Measurements from ENCODE around the gene KCNIP1. TPM values are rescaled to one million over a fixed set of nuclear protein-coding genes. Genes with fewer than 3 reads are reported as not detected.

Gene KCNIP1
- total RNA-seq, 4 donors from 2014 or later: 0.94 to 1.6 (median 1.1) TPM; not detected in 1

GRCh38 chr5:170484847-170485615 is 18.8 kb upstream of the KCNIP1 start:
- no peaks in the 10 kb centered on the region for H3K4me1 ChIP-seq
- H3K27me3 ChIP-seq: no peaks in the 10 kb centered on the region
- WGBS, 2 donors (ENCODE audit: low coverage in 1 of 2): no CpG with 5 or more reads among the region's 12 CpGs
- H3K27ac ChIP-seq: no peak overlapping the region
- H3K36me3 ChIP-seq: no peaks in the 10 kb centered on the region
- no peak for ATAC-seq
- H3K4me3 ChIP-seq: no peak overlapping the region
- TF ChIP-seq CTCF (IDR thresholded peaks at IDR 0.05) (no peak), EP300 (IDR thresholded peaks at IDR 0.05) (no peak), POLR2AphosphoS5 (IDR thresholded peaks at IDR 0.05) (no peak), POLR2A (IDR thresholded peaks at IDR 0.05) (no peak)
- no peaks in the 10 kb centered on the region for H3K9me3 ChIP-seq

DNA sequence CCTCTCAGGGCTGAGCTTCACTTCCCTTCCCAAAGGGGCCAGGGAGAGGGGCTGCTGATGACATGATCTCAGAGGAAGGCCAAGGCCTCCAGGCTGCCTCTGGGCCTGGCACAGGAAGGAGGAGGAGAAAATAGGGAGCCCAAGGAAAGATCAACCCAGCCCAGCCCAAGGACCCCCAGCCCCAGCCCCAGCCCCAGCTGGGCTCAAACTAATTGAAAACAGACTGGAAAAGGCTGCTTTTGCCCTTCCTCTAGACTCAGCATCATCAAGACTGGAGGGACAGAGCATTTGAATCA is 18.3 kb upstream of the KCNIP1 start:
- no peak overlapping the region for H3K27ac ChIP-seq
- no peaks in the 10 kb centered on the region for H3K4me1 ChIP-seq
- ATAC-seq: no peak
- H3K9me3 ChIP-seq: no peaks in the 10 kb centered on the region
- H3K36me3 ChIP-seq: no peaks in the 10 kb centered on the region
- TF ChIP-seq EP300 (IDR thresholded peaks at IDR 0.05): no peak
- no peak for TF ChIP-seq CTCF (IDR thresholded peaks at IDR 0.05)
- TF ChIP-seq POLR2AphosphoS5 (IDR thresholded peaks at IDR 0.05): no peak
- no peak for TF ChIP-seq POLR2A (IDR thresholded peaks at IDR 0.05)
- no peak overlapping the region for H3K4me3 ChIP-seq
- H3K27me3 ChIP-seq: no peaks in the 10 kb centered on the region

DNA sequence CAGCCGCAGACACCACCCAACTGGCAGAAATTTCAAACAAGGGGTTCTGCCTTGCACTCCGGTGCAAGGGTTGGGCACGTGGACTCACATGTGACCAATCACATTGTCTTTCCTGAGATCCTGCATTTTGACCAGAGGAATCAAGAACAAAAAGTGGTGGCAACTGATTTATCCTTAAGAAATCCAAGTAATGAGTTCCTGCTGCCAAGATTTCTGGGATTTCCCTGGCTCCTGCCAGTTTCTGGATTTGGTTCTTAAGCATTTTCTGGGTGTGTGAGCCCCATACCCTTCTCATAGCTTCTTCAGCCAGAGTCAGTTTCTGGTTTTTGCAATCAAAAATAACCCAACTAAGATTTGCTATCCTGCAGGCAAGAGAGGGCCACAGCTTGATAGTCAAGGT is 17.4 kb upstream of the KCNIP1 start:
- Histone ChIP-seq H3K27me3 (no peaks in the 10 kb centered on the region), H3K27ac (no peak overlapping the region), H3K36me3 (no peaks in the 10 kb centered on the region), H3K4me3 (no peak overlapping the region), H3K4me1 (peaks cover 0 to 4% (median 3%) of the 10 kb centered on the region in 3 donors), H3K9me3 (no peaks in the 10 kb centered on the region)
- whole genome bisulfite sequencing, 2 donors (ENCODE audit: low coverage in 1 of 2): 83 to 100% methylated on average over 2 to 3 of the region's 3 CpGs
- TF ChIP-seq EP300 (IDR thresholded peaks at IDR 0.05) (no peak), POLR2AphosphoS5 (IDR thresholded peaks at IDR 0.05) (no peak), POLR2A (IDR thresholded peaks at IDR 0.05) (no peak), CTCF (IDR thresholded peaks at IDR 0.05) (no peak)
- ATAC-seq: no peak

DNA sequence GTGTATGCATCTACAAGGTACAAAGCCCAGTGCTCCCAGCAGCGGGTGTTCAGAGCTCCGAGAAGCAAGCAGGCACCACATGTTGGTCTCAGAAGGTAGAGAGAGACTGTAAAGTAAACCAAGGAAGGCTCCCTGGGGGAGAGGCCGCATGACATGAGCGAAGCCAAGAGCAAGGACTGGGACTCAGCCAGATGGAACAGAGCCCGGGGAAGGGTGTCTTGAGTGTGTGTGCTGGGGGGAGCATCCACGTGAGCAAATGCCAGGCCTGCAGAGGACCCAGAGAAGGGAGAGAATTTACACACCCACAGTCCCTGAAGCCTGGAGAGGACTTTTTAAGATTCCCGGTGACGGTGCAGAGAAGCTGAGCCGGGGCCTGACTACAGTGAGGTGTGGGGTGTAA is 15.2 kb upstream of the KCNIP1 start:
- Histone ChIP-seq H3K4me3 (no peak overlapping the region), H3K27ac (no peak overlapping the region), H3K36me3 (no peaks in the 10 kb centered on the region), H3K4me1 (peaks cover 0 to 12% (median 12%) of the 10 kb centered on the region in 3 donors), H3K9me3 (no peaks in the 10 kb centered on the region), H3K27me3 (no peaks in the 10 kb centered on the region)
- no peak for TF ChIP-seq CTCF (IDR thresholded peaks at IDR 0.05)
- TF ChIP-seq POLR2A (IDR thresholded peaks at IDR 0.05): no peak
- TF ChIP-seq EP300 (IDR thresholded peaks at IDR 0.05): no peak
- no peak for TF ChIP-seq POLR2AphosphoS5 (IDR thresholded peaks at IDR 0.05)
- 55 to 59% methylated on average over 3 to 8 of the region's 9 CpGs for WGBS, 2 donors (ENCODE audit: low coverage in 1 of 2)
- ATAC-seq: no peak

- Histone ChIP-seq H3K27ac (no peak overlapping the region), H3K4me1 (peaks cover 0 to 12% (median 12%) of the 10 kb centered on the region in 3 donors), H3K4me3 (no peak overlapping the region), H3K27me3 (no peaks in the 10 kb centered on the region), H3K9me3 (no peaks in the 10 kb centered on the region), H3K36me3 (no peaks in the 10 kb centered on the region)
- ATAC-seq: no peak
- TF ChIP-seq POLR2AphosphoS5 (IDR thresholded peaks at IDR 0.05): no peak
- TF ChIP-seq POLR2A (IDR thresholded peaks at IDR 0.05): no peak
- TF ChIP-seq EP300 (IDR thresholded peaks at IDR 0.05): no peak
- TF ChIP-seq CTCF (IDR thresholded peaks at IDR 0.05): no peak
- 83 to 95% methylated on average over 4 to 6 of the region's 6 CpGs for WGBS, 2 donors (ENCODE audit: low coverage in 1 of 2)
Observed at GRCh38 chr5:170489199-170489598, 14.6 kb upstream of the KCNIP1 start.

Measured in gastroesophageal sphincter (tissue), 4 donors.